Mesenchymal stem cell (in vitro differentiated cells and primary cell): ENCODE data around the gene GABRR1.

Experiments
- DNase-seq: peaks from one replicate; pipeline ENCODE4 v3.0.0-alpha.2; 2013
- H2AFZ ChIP-seq: one replicate; pipeline ENCODE4 v1.6.1; 2013; ENCODE audit warnings: low read depth, mild to moderate bottlenecking, control low read depth, inconsistent platforms, low read length, moderate library complexity
- H2AK5ac ChIP-seq: 2 replicates; pipeline ENCODE4 v1.6.1; 2013; ENCODE audit warnings: low read length, moderate library complexity, mild to moderate bottlenecking, inconsistent platforms; ENCODE audit not compliant: severe bottlenecking
- H2BK120ac ChIP-seq: one replicate; pipeline ENCODE4 v1.6.1; 2013; ENCODE audit warnings: low read depth, mild to moderate bottlenecking, inconsistent platforms, low read length, moderate library complexity
- H2BK12ac ChIP-seq, 2 experiments: one replicate each; pipeline ENCODE4 v1.6.1; 2013; ENCODE audit warnings: inconsistent platforms in 2 of 2, low read length in 2 of 2, mild to moderate bottlenecking in 2 of 2, moderate library complexity in 2 of 2, control low read depth in 1 of 2
- H2BK15ac ChIP-seq: one replicate; pipeline ENCODE4 v1.6.1; 2013; ENCODE audit warnings: mild to moderate bottlenecking, low read depth, inconsistent platforms; ENCODE audit not compliant: poor library complexity, severe bottlenecking
- H2BK5ac ChIP-seq: 2 replicates; pipeline ENCODE4 v1.6.1; 2013; ENCODE audit warnings: low read depth, mild to moderate bottlenecking, low read length, control low read depth, inconsistent platforms; ENCODE audit not compliant: poor library complexity, severe bottlenecking
- H3K14ac ChIP-seq, 2 experiments: one replicate each; pipeline ENCODE4 v1.6.1; 2013; ENCODE audit warnings: inconsistent platforms in 2 of 2, low read length in 2 of 2, control low read depth in 1 of 2, mild to moderate bottlenecking in 1 of 2, moderate library complexity in 1 of 2
- H3K18ac ChIP-seq, 2 experiments: one replicate each; pipeline ENCODE4 v1.6.1; 2013; ENCODE audit warnings: inconsistent platforms in 2 of 2, low read length in 2 of 2, control low read depth in 1 of 2, low read depth in 1 of 2, mild to moderate bottlenecking in 1 of 2
- H3K23ac ChIP-seq, 2 experiments: one replicate each; pipeline ENCODE4 v1.6.1; 2013; ENCODE audit warnings: inconsistent platforms in 2 of 2, low read length in 2 of 2, mild to moderate bottlenecking in 2 of 2, moderate library complexity in 2 of 2, control low read depth in 1 of 2
- H3K27ac ChIP-seq: 2 replicates; pipeline ENCODE4 v1.5.1; 2013; ENCODE audit warnings: mild to moderate bottlenecking, moderate library complexity, low read length, control low read depth, inconsistent platforms; ENCODE audit not compliant: poor library complexity, severe bottlenecking
- H3K27me3 ChIP-seq, 2 experiments: 2 replicates each; pipeline versions ENCODE4 v1.6.1 to v1.7.0; 2013; ENCODE audit warnings: low read length in 2 of 2, mild to moderate bottlenecking in 2 of 2, moderate library complexity in 2 of 2, control low read depth in 1 of 2, inconsistent platforms in 1 of 2; ENCODE audit not compliant: control insufficient read depth in 1 of 2, insufficient read depth in 1 of 2
- H3K36me3 ChIP-seq, 2 experiments: 2 replicates each; pipeline versions ENCODE4 v1.6.1 to v1.7.0; 2013; ENCODE audit warnings: low read length in 2 of 2, control low read depth in 1 of 2, inconsistent platforms in 1 of 2, low read depth in 1 of 2, mild to moderate bottlenecking in 1 of 2; ENCODE audit not compliant: insufficient read depth in 2 of 2, control insufficient read depth in 1 of 2
- H3K4ac ChIP-seq, 2 experiments: one replicate each; pipeline ENCODE4 v1.6.1; 2013; ENCODE audit warnings: inconsistent platforms in 2 of 2, low read length in 2 of 2, mild to moderate bottlenecking in 2 of 2, moderate library complexity in 2 of 2, control low read depth in 1 of 2, low read depth in 1 of 2
- H3K4me1 ChIP-seq: 2 replicates; pipeline ENCODE4 v1.6.1; 2013; ENCODE audit warnings: low read depth, low read length, control low read depth; ENCODE audit not compliant: control insufficient read depth, insufficient read depth
- H3K4me2 ChIP-seq: 2 replicates; pipeline ENCODE4 v1.6.1; 2013; ENCODE audit warnings: low read length, mild to moderate bottlenecking, inconsistent platforms; ENCODE audit not compliant: poor library complexity, severe bottlenecking
- H3K4me3 ChIP-seq, 2 experiments: 2 replicates each; pipeline versions ENCODE4 v1.5.1 to v1.7.0; 2013; ENCODE audit warnings: low read length in 2 of 2, mild to moderate bottlenecking in 2 of 2, control low read depth in 1 of 2, low read depth in 1 of 2; ENCODE audit not compliant: insufficient read depth in 1 of 2
- H3K79me1 ChIP-seq: replicated peaks from 2 replicates; pipeline ENCODE4 v1.6.1; 2013; ENCODE audit warnings: mild to moderate bottlenecking, control low read depth, low read length, inconsistent platforms; ENCODE audit not compliant: poor library complexity, severe bottlenecking
- H3K9ac ChIP-seq: 2 replicates; pipeline ENCODE4 v1.7.0; 2013; ENCODE audit warnings: mild to moderate bottlenecking, low read length, moderate library complexity
- H3K9me3 ChIP-seq: 2 replicates; pipeline ENCODE4 v1.7.0; 2013; ENCODE audit warnings: mild to moderate bottlenecking, low read length; ENCODE audit not compliant: control insufficient read depth
- H4K8ac ChIP-seq: one replicate; pipeline ENCODE4 v1.6.1; 2013; ENCODE audit warnings: inconsistent platforms, mild to moderate bottlenecking, low read length, moderate library complexity
- H4K91ac ChIP-seq: one replicate; pipeline ENCODE4 v1.6.1; 2013; ENCODE audit warnings: mild to moderate bottlenecking, low read length, inconsistent platforms
- WGBS: methylation state at CpG from one replicate; pipeline ENCODE4 v1.1.7; 2013; ENCODE audit warnings: mixed read lengths; 5-methylcytosine and 5-hydroxymethylcytosine counted together

The GABRR1 gene

GRCh38 chr6:89214197-89214596 lies 3.0 kb downstream of the GABRR1 start:
- Histone ChIP-seq H3K4me1 (peaks cover 2% of the 10 kb centered on the region), H2AFZ (no peak overlapping the region), H4K91ac (no peak overlapping the region), H3K27ac (no peak overlapping the region), H3K14ac (no peak overlapping the region), H3K4ac (no peak overlapping the region), H2BK5ac (no peak overlapping the region), H3K9ac (no peak overlapping the region), H3K18ac (no peak overlapping the region), H3K27me3 (peaks cover 36 to 52% of the 10 kb centered on the region in 2 experiments), H3K4me3 (no peak overlapping the region), H3K79me1 (no peaks in the 10 kb centered on the region), H3K23ac (no peak overlapping the region), H2BK120ac (no peak overlapping the region), H4K8ac (no peak overlapping the region), H2BK12ac (no peak overlapping the region), H3K9me3 (no peaks in the 10 kb centered on the region), H3K36me3 (no peaks in the 10 kb centered on the region), H3K4me2 (no peak overlapping the region), H2AK5ac (no peak overlapping the region), H2BK15ac (no peak overlapping the region)
- DNase-seq = no peak

GRCh38 chr6:89212472-89212871 lies 4.7 kb downstream of the GABRR1 start:
- no peak overlapping the region for H2AFZ ChIP-seq
- WGBS = 65% methylated on average over 4 of the region's 5 CpGs
- no peak overlapping the region for H3K27ac ChIP-seq
- no peak overlapping the region for H2AK5ac ChIP-seq
- H3K18ac ChIP-seq = no peak overlapping the region
- no peak overlapping the region for H3K14ac ChIP-seq
- no peak overlapping the region for H3K9ac ChIP-seq
- no peak overlapping the region for H2BK12ac ChIP-seq
- no peak overlapping the region for H3K23ac ChIP-seq
- H3K4me1 ChIP-seq = no peaks in the 10 kb centered on the region
- H2BK5ac ChIP-seq = no peak overlapping the region
- peaks cover 29 to 40% of the 10 kb centered on the region in 2 experiments for H3K27me3 ChIP-seq
- H3K9me3 ChIP-seq = no peaks in the 10 kb centered on the region
- H3K4me3 ChIP-seq = no peak overlapping the region
- no peaks in the 10 kb centered on the region for H3K36me3 ChIP-seq
- no peak overlapping the region for H3K4ac ChIP-seq
- H2BK15ac ChIP-seq = no peak overlapping the region
- no peak overlapping the region for H2BK120ac ChIP-seq
- H3K79me1 ChIP-seq = no peaks in the 10 kb centered on the region
- DNase-seq = no peak
- no peak overlapping the region for H4K91ac ChIP-seq
- no peak overlapping the region for H4K8ac ChIP-seq
- no peak overlapping the region for H3K4me2 ChIP-seq

- Histone ChIP-seq H3K14ac (no peak overlapping the region), H3K79me1 (no peaks in the 10 kb centered on the region), H3K18ac (no peak overlapping the region), H3K4ac (no peak overlapping the region), H4K8ac (no peak overlapping the region), H3K9ac (no peak overlapping the region), H2BK120ac (no peak overlapping the region), H2BK5ac (no peak overlapping the region), H2AFZ (no peak overlapping the region), H3K9me3 (no peaks in the 10 kb centered on the region), H2AK5ac (no peak overlapping the region), H3K4me1 (no peaks in the 10 kb centered on the region), H3K4me3 (no peak overlapping the region), H3K36me3 (no peaks in the 10 kb centered on the region), H3K27me3 (peaks cover 15 to 24% of the 10 kb centered on the region in 2 experiments), H3K27ac (no peak overlapping the region), H2BK12ac (no peak overlapping the region), H4K91ac (no peak overlapping the region), H3K4me2 (no peak overlapping the region), H2BK15ac (no peak overlapping the region), H3K23ac (no peak overlapping the region)
- DNase-seq = no peak
- WGBS = 84% methylated on average over 6 of the region's 6 CpGs
Measured at GRCh38 chr6:89209457-89209856, 7.7 kb downstream of the GABRR1 start.

GRCh38 chr6:89208551-89208950 lies 8.6 kb downstream of the GABRR1 start:
- Histone ChIP-seq H3K27me3 (peaks cover 15 to 31% of the 10 kb centered on the region in 2 experiments), H3K9me3 (no peaks in the 10 kb centered on the region), H3K79me1 (no peaks in the 10 kb centered on the region), H2BK12ac (no peak overlapping the region), H3K4me3 (no peak overlapping the region), H4K8ac (no peak overlapping the region), H3K4ac (no peak overlapping the region), H4K91ac (no peak overlapping the region), H3K9ac (no peak overlapping the region), H2BK5ac (no peak overlapping the region), H2BK120ac (no peak overlapping the region), H3K14ac (no peak overlapping the region), H3K23ac (no peak overlapping the region), H3K36me3 (no peaks in the 10 kb centered on the region), H2BK15ac (no peak overlapping the region), H3K4me2 (no peak overlapping the region), H2AK5ac (no peak overlapping the region), H3K4me1 (no peaks in the 10 kb centered on the region), H3K27ac (no peak overlapping the region), H2AFZ (no peak overlapping the region), H3K18ac (no peak overlapping the region)
- WGBS = 78% methylated on average over 4 of the region's 4 CpGs
- DNase-seq = no peak
